Chondrocyte (in vitro differentiated cells): ENCODE measurements around the gene POLR1F. TPM values are rescaled to one million over a fixed set of nuclear protein-coding genes. Genes with fewer than 3 reads are reported as not detected.

Experiments
- DNase-seq: peaks from one replicate; pipeline ENCODE4 v3.0.0; 2021; ENCODE audit warnings: mixed read lengths, low spot score
- H3K27ac Mint-ChIP-seq: one replicate; pipeline ENCODE4 v1.8.0; 2021; ENCODE audit warnings: mild to moderate bottlenecking, moderate library complexity, mixed read lengths; ENCODE audit not compliant: unreplicated experiment
- H3K27me3 Mint-ChIP-seq: 2 replicates; pipeline ENCODE4 v1.8.0; 2021; ENCODE audit warnings: low read depth, mixed read lengths
- H3K36me3 Mint-ChIP-seq: 2 replicates; pipeline ENCODE4 v1.8.0; 2021; ENCODE audit warnings: low read depth, mixed read lengths
- H3K4me1 Mint-ChIP-seq: 2 replicates; pipeline ENCODE4 v1.8.0; 2021; ENCODE audit warnings: low read depth, mild to moderate bottlenecking, mixed read lengths
- H3K4me3 Mint-ChIP-seq: one replicate; pipeline ENCODE4 v1.8.0; 2021; ENCODE audit warnings: mild to moderate bottlenecking, moderate library complexity, mixed read lengths; ENCODE audit not compliant: unreplicated experiment
- H3K9me3 Mint-ChIP-seq: 2 replicates; pipeline ENCODE4 v1.8.0; 2021; ENCODE audit warnings: low read depth, mixed read lengths
- CTCF ChIP-seq: fragments of 200-600 bp; sonication (generic); IDR thresholded peaks from 2 replicates; pipeline ENCODE4 v1.5.0; 2021; ENCODE audit warnings: antibody characterized with exemption, mild to moderate bottlenecking, moderate library complexity
- total RNA-seq: library from RNA; stranded (reverse); gene quantifications from 3 replicates; pipeline ENCODE4 v1.2.1, GENCODE V29; 2021

POLR1F gene
- total RNA-seq, 1 donor from 2014 or later: 11.6 TPM

GRCh38 chr7:19681596-19681995, 27.2 kb downstream of the POLR1F start:
- H3K4me1 Mint-ChIP-seq: no peaks in the 10 kb centered on the region
- TF ChIP-seq CTCF: no peak
- H3K36me3 Mint-ChIP-seq: no peaks in the 10 kb centered on the region
- no peak for DNase-seq
- no peaks in the 10 kb centered on the region for H3K27me3 Mint-ChIP-seq
- H3K4me3 Mint-ChIP-seq: no peak overlapping the region
- peaks cover 9% of the 10 kb centered on the region for H3K9me3 Mint-ChIP-seq
- H3K27ac Mint-ChIP-seq: no peak overlapping the region

- no peak for TF ChIP-seq CTCF
- no peak overlapping the region for H3K27ac Mint-ChIP-seq
- H3K36me3 Mint-ChIP-seq: no peaks in the 10 kb centered on the region
- no peaks in the 10 kb centered on the region for H3K27me3 Mint-ChIP-seq
- H3K4me3 Mint-ChIP-seq: no peak overlapping the region
- DNase-seq: no peak
- no peaks in the 10 kb centered on the region for H3K9me3 Mint-ChIP-seq
- peaks cover 10% of the 10 kb centered on the region for H3K4me1 Mint-ChIP-seq
Measured at GRCh38 chr7:19677180-19677579, 31.7 kb downstream of the POLR1F start.

- Mint-ChIP-seq H3K9me3 (no peaks in the 10 kb centered on the region), H3K36me3 (no peaks in the 10 kb centered on the region), H3K27me3 (no peaks in the 10 kb centered on the region), H3K27ac (no peak overlapping the region), H3K4me1 (peaks cover 10% of the 10 kb centered on the region), H3K4me3 (no peak overlapping the region)
- no peak for DNase-seq
- TF ChIP-seq CTCF: no peak
Measured at GRCh38 chr7:19675816-19676215, 33.0 kb downstream of the POLR1F start.

- DNase-seq: no peak
- Mint-ChIP-seq H3K9me3 (no peaks in the 10 kb centered on the region), H3K27ac (peak overlapping the region; percentile 9), H3K27me3 (no peaks in the 10 kb centered on the region), H3K4me3 (no peak overlapping the region), H3K36me3 (no peaks in the 10 kb centered on the region), H3K4me1 (peaks cover 10% of the 10 kb centered on the region)
- TF ChIP-seq CTCF: no peak
Measured at GRCh38 chr7:19674266-19674960, 34.4 kb downstream of the POLR1F start.

- H3K27me3 Mint-ChIP-seq: peaks cover 3% of the 10 kb centered on the region
- H3K4me3 Mint-ChIP-seq: no peak overlapping the region
- no peak overlapping the region for H3K27ac Mint-ChIP-seq
- no peak for DNase-seq
- no peak for TF ChIP-seq CTCF
- no peaks in the 10 kb centered on the region for H3K36me3 Mint-ChIP-seq
- H3K9me3 Mint-ChIP-seq: no peaks in the 10 kb centered on the region
- peaks cover 10% of the 10 kb centered on the region for H3K4me1 Mint-ChIP-seq
Measured at GRCh38 chr7:19670806-19671205, 38.0 kb downstream of the POLR1F start.
